Vagina (tissue), 2 donors: ENCODE results near the gene AGPAT4. TPM values are rescaled to one million over a fixed set of nuclear protein-coding genes. Genes with fewer than 3 reads are reported as not detected.
"Not testable (repeated sequence)": the region's sequence is repeated elsewhere in the genome, so short reads cannot be mapped to it uniquely, and the experiment has no call there.

ENCODE experiments used
- DNase-seq, 2 donors: peaks; one replicate each; pipeline ENCODE4 v3.0.0-alpha.2; 2017; ENCODE audit errors: extremely low spot score in 2 of 2
- H3K27ac ChIP-seq: fragments of 200-600 bp; sonication (generic); one replicate; pipeline ENCODE4 v1.5.1; 2019
- H3K27me3 ChIP-seq: fragments of 200-600 bp; sonication (generic); one replicate; pipeline ENCODE4 v1.5.1; 2019
- H3K36me3 ChIP-seq, 2 donors: fragments of 200-600 bp; sonication (generic); one replicate each; pipeline ENCODE4 v1.5.1; 2017 to 2019
- H3K4me1 ChIP-seq: fragments of 200-600 bp; sonication (generic); one replicate; pipeline ENCODE4 v1.5.1; 2019
- H3K4me3 ChIP-seq, 2 donors: fragments of 200-600 bp; sonication (generic); 1 replicate in 1 of 2; 2 replicates in 1 of 2; pipeline ENCODE4 v1.5.1; 2016 to 2019
- H3K9me3 ChIP-seq: fragments of 200-600 bp; sonication (generic); one replicate; pipeline ENCODE4 v1.5.1; 2019
- CTCF ChIP-seq, 3 experiments: fragments of 450-650 bp in 2 of 3; fragments of 200-600 bp in 1 of 3; sonication (generic) in 1 of 3; IDR thresholded peaks; one replicate each; pipeline ENCODE4 v1.5.1; 2017 to 2019; ENCODE audit warnings: antibody characterized with exemption in 3 of 3, mild to moderate bottlenecking in 2 of 3, moderate library complexity in 2 of 3
- POLR2A ChIP-seq, 2 donors: fragments of 450-650 bp; IDR thresholded peaks; one replicate each; pipeline ENCODE4 v1.6.1; 2017; ENCODE audit warnings: antibody characterized with exemption in 2 of 2, mild to moderate bottlenecking in 2 of 2, moderate library complexity in 2 of 2
- POLR2AphosphoS5 ChIP-seq, 2 donors: sonication (generic); formaldehyde crosslinking; IDR thresholded peaks; one replicate each; pipeline ENCODE4 v1.9.0; 2017; ENCODE audit warnings: antibody characterized with exemption in 2 of 2, mild to moderate bottlenecking in 2 of 2, low read depth in 1 of 2; ENCODE audit not compliant: insufficient read depth in 1 of 2
- intact Hi-C: fragments of 100-400 bp; cut with DNase I; formaldehyde crosslinking; loops from one replicate; pipeline ENCODE4 v1.15.1; 2023
- total RNA-seq: library from RNA; depleted of rRNA; stranded (reverse); fragments of >200 nt; gene quantifications from one replicate; pipeline ENCODE4 v1.2.3, GENCODE V29; 2016

The AGPAT4 gene
- total RNA-seq, 1 donor from 2014 or later, result 6.9 TPM

DNA sequence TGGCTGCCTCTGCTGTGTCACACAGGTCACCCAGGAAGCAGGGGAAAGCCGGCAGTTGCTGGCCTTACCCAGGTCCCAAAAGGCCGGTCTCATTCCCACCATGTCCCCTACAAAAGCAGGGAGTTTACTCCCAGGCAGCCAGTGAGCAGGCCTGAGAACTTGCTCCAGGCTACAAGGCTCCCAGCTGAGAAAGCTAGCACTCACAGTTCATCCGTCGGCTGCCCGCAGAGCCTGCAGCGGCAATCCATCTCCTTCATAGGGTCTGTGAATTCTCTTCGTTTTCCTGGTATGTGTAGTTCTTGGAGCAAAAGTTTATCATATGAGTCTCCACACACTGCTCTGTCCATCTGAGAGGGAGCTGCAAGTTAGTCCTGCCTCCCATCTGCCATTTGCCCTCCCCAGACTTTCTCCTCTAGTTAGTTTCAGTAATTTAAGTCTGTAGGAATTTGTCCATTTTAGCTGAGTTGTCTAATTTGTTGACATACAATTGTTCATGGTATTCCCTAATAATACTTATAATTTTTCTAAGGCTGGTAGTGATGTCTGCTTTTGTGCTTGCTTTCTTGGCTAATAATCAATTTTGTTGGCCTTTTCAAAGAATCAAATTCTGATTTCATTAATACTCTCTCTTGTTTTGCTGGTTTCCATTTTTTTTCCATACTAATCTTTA is 146.7 kb downstream of the AGPAT4 start:
- Histone ChIP-seq H3K9me3 (no peaks in the 10 kb centered on the region), H3K36me3 (peaks cover 0 to 37% of the 10 kb centered on the region in 2 donors), H3K4me1 (no peaks in the 10 kb centered on the region), H3K27ac (no peak overlapping the region), H3K4me3 (no peak overlapping the region), H3K27me3 (no peaks in the 10 kb centered on the region)
- no peak for DNase-seq
- intact Hi-C loops, result no loop called here
- no peak for TF ChIP-seq CTCF (IDR thresholded peaks at IDR 0.05)
- TF ChIP-seq POLR2AphosphoS5 (IDR thresholded peaks at IDR 0.05; ENCODE audit: insufficient read depth in 1 of 2, low read depth in 1 of 2), result no peak
- no peak for TF ChIP-seq POLR2A (IDR thresholded peaks at IDR 0.05)

- Histone ChIP-seq H3K4me1 (no peaks in the 10 kb centered on the region), H3K9me3 (no peaks in the 10 kb centered on the region), H3K36me3 (peaks cover 0 to 46% of the 10 kb centered on the region in 2 donors), H3K27me3 (no peaks in the 10 kb centered on the region), H3K27ac (no peak overlapping the region), H3K4me3 (no peak overlapping the region)
- TF ChIP-seq CTCF (IDR thresholded peaks at IDR 0.05) (no peak), POLR2A (IDR thresholded peaks at IDR 0.05) (no peak), POLR2AphosphoS5 (IDR thresholded peaks at IDR 0.05; ENCODE audit: insufficient read depth in 1 of 2, low read depth in 1 of 2) (no peak)
- no peak for DNase-seq
- intact Hi-C loops, result no loop called here
Measured at GRCh38 chr6:161125591-161125990, 148.3 kb downstream of the AGPAT4 start.

- intact Hi-C loops, H3K27ac ChIP-seq, H3K27me3 ChIP-seq, H3K9me3 ChIP-seq, H3K4me3 ChIP-seq, DNase-seq, H3K4me1 ChIP-seq: not testable (repeated sequence)
- H3K36me3 ChIP-seq, result peaks cover 0 to 53% of the 10 kb centered on the region in 2 donors
Measured at GRCh38 chr6:161123319-161123718, 150.5 kb downstream of the AGPAT4 start.

GRCh38 chr6:161117942-161118341 is 155.9 kb downstream of the AGPAT4 start:
- TF ChIP-seq POLR2AphosphoS5 (IDR thresholded peaks at IDR 0.05; ENCODE audit: insufficient read depth in 1 of 2, low read depth in 1 of 2) (no peak), POLR2A (IDR thresholded peaks at IDR 0.05) (no peak), CTCF (IDR thresholded peaks at IDR 0.05) (no peak)
- Histone ChIP-seq H3K4me3 (no peak overlapping the region), H3K4me1 (no peaks in the 10 kb centered on the region), H3K27ac (no peak overlapping the region), H3K36me3 (peaks cover 0 to 82% of the 10 kb centered on the region in 2 donors), H3K9me3 (no peaks in the 10 kb centered on the region), H3K27me3 (no peaks in the 10 kb centered on the region)
- intact Hi-C loops, result no loop called here
- DNase-seq, result no peak

GRCh38 chr6:161117308-161117707 is 156.6 kb downstream of the AGPAT4 start:
- Histone ChIP-seq H3K4me1 (no peaks in the 10 kb centered on the region), H3K4me3 (no peak overlapping the region), H3K9me3 (no peaks in the 10 kb centered on the region), H3K36me3 (peaks cover 0 to 85% of the 10 kb centered on the region in 2 donors), H3K27ac (no peak overlapping the region), H3K27me3 (no peaks in the 10 kb centered on the region)
- no peak for TF ChIP-seq CTCF (IDR thresholded peaks at IDR 0.05)
- no peak for DNase-seq
- intact Hi-C loops, result no loop called here
